ENCODE results near the gene HIGD1C. TPM values are rescaled to one million over a fixed set of nuclear protein-coding genes. Genes with fewer than 3 reads are reported as not detected.

The HIGD1C gene
- polyA plus RNA-seq, 3 donors = 0.43 TPM; not detected in 2

DNA sequence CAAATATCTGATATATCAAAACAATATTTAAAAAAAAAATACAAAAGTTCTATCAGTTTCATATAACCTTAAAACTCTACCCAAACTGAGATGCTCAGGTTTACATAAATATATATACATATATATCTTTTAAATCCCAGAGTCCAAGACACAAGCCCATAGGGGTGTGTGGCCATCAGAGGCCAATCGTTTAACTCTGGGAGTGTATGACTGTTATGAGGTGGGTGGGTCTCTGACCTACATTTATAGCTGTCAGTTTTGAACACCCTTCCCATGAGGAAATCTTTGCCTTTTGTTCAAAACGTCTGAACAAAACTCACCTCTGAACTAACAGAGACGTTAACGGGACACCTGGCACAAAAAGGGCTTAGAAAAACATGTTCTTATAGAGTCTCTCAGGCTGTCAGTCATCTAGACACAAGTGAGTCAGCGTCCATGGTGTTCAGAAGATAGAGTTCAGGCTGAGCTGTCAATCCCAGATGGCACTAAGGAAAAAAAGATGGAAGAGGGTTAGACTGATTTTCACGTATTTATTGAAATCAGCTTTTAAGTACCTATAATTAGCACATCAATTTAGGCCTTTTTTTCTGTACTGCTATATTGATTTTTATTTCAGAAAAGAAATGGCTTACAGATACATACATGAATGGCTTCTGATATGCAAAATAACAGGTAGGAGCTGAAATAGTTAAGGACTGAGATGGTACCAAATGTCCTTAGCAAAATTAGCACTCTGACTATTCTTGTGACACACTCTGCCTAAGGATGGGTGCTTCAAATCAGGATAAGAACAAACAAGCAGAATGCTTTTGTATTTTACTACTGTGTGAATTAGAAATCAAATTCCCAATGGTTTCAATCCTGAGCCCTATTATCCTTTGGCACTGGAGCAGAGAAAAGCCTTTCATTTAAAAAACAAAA, 29.2 kb downstream of the HIGD1C start:
- DNase-seq (ENCODE audit: low read depth in 3 of 3, low spot score in 2 of 3) = no peak

DNA sequence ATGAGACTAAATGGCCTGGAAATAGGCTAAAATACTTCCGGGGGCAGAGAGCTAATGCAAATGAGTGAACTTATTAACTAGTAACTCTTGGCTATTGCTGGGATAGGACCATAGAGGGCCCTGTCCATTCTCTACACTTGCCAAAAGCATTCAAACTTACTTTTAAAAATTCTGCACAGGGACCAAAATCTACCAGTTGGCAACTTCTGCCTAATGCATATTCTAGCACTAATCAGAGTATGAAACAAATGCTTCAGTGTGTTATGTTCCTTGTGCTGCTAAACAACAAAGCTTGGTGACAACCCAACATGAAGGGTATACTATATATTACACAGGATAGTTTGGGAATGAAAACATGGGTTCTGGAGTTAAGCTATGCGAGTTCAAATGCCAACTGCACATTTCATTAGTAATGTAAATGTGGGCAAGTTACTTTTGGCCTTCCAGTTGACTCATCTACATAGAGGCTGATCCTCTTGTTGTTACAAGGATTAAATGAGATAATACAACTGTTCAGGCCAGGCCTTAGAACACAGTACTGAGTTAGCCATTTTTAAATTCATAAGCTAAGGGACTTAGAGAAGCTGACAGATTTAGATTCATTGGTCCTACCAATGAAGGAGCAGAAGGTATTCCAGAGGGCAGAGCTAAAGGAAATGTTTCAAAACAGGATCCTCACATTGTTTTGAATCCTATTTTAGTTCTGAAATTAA, 32.4 kb downstream of the HIGD1C start:
- no peak for DNase-seq (ENCODE audit: low read depth in 3 of 3, low spot score in 2 of 3)

DNA sequence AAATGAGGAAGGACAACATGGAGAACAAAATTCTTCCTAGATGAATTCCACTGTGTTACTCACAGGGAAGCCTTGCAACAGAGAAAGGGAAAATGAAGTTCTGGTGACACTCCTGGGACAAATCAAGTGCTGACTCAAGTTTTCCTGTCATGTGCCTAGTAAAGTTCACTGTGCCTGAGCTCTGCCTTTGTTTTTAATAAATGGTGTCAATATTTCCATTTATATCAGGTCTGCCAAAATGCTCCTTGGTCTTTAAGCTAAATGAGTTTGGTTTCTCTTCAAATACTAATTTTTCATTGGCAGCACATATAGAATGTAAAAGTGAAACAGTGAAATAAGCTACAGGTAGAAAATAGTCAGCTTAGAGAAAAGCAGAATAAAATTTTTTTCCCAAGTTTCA, 33.0 kb downstream of the HIGD1C start:
- no peak for DNase-seq (ENCODE audit: low read depth in 3 of 3, low spot score in 2 of 3)

DNA sequence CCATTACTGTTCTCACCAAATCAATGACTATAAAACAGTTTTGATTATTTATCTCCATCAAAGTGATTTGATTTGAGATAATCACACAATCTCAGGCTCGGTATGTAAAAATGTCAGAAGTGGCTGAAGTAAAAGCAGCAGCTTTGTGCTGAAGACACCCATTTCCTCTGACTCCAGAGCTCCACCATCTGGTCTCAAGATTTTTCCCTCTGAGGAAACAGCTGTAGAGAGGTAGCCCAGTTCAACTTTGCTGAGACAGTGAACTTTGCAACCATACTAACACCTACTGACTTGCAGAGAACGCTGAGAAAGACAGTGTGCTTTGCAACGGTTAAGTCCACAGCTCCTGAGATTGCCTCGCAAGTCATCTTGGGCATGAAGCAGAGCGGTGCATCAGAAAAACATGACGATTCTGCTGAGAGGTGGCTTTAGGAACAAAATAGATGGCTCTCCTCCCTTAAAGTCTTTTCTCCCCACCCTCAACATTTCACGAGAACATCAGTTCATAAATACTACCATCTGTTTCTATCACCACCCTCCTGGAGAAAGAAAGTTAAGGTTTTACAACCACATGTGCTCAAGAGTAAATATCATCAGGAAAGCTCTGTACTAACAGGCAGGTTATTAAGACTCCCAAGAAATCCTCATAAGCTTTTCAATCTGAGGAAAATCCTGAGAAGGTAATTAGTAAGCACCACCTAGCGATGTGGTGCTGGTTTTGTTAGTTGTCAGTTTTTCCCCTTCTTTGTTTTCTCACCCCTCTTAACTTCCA, 34.8 kb downstream of the HIGD1C start:
- peak; percentile 20 to 37 (median 27) for DNase-seq (ENCODE audit: low read depth in 3 of 3, low spot score in 2 of 3)

DNA sequence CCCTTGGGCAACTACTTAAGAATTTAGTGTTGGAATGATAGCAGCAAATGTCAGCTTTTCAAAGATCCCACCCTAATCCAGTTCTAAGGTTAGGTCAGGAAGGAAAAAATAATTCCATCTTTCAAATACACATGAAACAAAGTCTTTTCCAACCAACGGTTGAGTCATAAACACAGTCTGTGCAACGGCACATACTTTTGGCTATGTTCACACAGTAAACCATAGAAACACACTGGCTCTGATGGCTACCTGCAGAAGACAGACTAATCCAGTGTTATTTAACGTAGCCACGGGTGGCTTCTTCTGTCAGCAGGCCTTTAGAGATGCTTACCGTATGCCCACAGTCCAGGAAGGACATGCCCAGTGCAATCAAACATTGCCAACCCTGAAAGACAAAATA, 35.7 kb downstream of the HIGD1C start:
- no peak for DNase-seq (ENCODE audit: low read depth in 3 of 3, low spot score in 2 of 3)

DNA sequence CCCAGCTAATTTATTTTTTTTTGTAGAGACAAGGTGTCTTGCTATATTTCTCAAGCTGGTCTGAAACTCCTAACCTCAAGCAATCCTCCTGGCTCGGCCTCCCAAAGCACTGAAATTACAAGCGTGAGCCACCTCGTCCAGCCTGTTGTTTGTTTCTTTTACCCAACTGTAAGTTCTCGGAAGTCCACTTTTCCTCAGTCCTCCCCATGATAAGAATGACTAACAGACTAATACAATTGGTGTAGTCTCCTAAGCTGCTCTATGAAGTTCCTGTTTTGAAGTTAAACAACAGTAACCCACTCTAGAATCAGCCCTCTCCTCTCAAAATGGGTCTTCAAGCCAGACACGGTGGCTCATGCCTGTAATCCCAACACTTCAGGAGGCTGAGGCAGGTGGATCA, 36.5 kb downstream of the HIGD1C start:
- DNase-seq (ENCODE audit: low read depth in 3 of 3, low spot score in 2 of 3) = no peak

DNA sequence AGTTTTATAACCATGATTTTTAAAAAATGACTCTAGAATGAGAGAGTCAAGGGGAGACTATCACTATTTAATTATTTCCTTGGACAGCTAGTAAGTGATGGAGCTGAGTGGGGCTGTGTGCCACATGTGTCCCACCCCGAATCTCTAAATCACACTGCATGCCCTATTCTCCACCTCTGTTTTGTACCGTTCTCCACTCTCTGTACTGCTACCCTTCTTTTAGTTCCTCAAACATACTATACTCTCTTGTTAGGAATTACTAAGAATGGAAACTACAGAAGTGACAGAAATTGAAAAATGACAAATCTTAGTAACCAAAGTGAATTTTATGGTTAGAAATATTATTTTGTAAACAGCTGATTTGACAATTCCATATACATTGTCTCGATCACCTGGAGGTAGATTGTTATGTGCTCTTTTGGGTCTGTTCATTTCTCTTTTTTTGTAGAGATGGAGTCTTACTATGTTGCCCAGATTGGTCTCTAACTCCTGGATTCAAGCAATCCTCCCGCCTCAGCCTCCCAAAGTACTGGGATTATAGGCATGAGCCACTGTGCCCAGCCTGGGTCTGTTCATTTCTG, 37.9 kb downstream of the HIGD1C start:
- no peak for DNase-seq (ENCODE audit: low read depth in 3 of 3, low spot score in 2 of 3)

DNA sequence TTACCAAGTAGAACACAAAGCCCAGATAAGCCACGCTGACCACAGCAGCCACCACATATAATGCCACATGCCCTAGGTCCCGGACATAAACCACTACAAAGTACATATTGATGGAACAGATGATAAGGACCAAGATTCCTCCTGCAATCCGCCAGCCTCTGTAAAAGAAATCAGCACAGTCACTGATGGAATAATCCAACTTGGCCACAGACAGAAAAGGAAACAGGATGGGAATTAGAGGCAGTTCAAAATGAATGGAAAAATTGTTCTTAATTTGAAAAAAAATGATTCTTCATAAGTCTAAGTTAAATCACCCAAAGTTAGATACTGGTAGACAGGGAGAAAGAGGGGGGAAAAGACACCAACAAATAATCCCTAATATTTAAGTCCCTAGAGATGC, 38.4 kb downstream of the HIGD1C start:
- DNase-seq (ENCODE audit: low read depth in 3 of 3, low spot score in 2 of 3) = no peak

DNA sequence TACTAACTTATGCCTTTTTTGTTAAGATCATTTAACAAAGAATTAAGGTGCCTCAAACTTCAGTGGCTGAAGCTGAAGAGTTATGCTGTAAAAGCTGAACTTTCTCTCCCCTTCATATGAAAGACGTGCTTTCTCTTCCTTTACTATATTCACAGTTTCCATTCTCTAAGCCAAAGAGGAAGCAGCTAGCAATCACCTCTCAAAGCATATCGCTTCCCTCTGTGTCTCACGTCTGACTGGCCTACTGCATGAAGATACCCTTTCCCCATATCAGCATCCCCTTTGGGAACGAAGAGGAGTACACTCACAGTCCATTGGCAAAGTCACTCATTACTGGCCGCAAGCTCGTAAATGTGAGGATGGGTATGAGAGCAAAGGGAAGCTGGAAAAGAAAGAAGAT, 38.9 kb downstream of the HIGD1C start:
- DNase-seq (ENCODE audit: low read depth in 3 of 3, low spot score in 2 of 3) = no peak

DNA sequence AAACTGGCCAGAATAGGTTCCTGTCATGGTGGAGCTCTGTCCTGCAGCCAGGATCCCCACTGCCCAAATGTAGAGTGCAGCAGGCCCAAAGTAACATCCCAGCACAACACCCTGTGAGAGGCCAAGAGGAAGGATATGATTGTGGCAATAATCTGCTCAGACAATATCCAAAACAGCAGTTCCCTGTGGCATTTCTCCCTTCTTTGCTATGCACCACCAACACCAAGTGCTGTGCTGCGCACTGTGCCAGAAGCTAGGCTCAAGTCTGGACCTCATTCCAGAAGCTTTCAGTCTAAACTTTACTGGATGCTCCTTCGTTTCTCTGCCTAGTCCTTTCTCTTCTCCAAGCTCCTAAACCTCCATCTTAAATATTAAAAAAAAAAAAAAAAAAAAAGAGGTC, 40.5 kb downstream of the HIGD1C start:
- no peak for DNase-seq (ENCODE audit: low read depth in 3 of 3, low spot score in 2 of 3)

DNA sequence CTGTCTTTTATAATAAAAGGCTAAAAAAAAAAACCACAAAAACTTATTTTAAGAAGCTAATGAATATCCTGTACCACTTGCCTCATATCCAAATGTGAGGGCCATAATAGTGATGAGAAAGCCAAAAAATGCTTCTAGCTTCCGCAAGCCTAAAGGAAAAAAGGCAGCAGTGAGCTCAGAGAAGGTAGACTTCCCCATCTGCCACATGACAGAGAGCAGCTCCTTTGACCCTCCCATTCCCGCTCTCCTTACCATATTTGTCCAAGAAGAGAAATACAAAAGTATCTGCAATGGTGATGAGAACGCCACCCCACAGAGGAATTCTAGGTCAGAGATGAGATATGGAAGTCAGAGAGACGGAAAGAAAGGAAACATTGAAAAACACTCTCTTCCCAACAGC, 46.7 kb downstream of the HIGD1C start:
- no peak for DNase-seq (ENCODE audit: low read depth in 3 of 3, low spot score in 2 of 3)

DNA sequence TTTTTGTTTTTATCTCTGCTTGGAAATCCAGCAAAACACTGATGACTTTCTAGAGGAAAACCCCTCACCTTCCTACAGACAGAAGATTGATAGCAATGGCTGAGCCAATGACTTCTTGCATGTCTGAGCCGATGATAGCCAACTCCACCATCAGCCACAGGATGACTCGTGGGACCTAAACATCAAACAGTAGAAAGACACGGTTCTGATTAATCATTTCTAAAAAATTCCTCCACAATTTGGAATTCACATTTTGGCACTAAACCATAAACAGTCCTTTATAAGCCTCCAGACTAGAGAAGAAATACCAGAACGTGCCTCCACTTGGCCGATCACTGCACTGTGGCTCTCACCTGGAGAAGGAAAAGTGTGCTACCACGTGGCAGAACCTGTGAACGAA, 47.9 kb downstream of the HIGD1C start:
- DNase-seq (ENCODE audit: low read depth in 3 of 3, low spot score in 2 of 3) = no peak

DNA sequence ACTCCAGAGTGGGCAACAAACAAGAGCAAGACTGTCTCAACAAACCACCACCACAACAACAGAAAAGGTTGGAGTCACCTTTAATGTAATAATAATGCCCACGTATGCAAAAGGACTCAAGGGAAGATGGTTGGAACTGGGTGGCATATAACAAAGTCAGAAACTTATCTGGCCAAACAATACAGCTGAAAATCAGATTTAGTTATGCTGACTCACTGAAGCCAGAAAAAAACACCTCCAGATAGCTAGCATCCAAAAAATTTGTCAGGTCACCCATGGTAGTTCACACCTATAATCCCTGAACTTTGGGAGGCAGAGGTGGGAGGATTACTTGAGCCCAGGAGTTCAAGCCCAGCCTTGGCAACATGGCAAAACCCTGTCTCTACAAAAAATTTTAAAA, 49.5 kb downstream of the HIGD1C start:
- no peak for DNase-seq (ENCODE audit: low read depth in 3 of 3, low spot score in 2 of 3)

DNA sequence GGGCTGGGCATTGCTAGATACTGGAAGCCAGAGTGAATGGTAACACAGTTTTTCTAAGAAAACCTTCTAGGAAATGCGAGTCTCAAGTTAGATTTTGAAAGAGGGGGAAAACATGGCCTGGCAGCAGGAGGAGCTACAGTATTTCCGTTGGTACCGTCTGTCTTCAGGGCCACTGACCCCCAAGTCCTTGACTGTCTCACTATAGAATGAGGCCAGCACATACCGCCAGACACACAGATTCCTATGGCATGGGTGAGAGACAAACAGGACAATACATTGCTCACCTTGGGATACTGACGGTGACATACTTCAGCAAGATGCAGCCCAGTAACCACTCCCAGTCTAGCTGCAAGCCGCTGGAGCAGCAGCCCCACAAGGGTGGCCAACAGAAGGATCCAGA, 52.2 kb downstream of the HIGD1C start:
- no peak for DNase-seq (ENCODE audit: low read depth in 3 of 3, low spot score in 2 of 3)

DNA sequence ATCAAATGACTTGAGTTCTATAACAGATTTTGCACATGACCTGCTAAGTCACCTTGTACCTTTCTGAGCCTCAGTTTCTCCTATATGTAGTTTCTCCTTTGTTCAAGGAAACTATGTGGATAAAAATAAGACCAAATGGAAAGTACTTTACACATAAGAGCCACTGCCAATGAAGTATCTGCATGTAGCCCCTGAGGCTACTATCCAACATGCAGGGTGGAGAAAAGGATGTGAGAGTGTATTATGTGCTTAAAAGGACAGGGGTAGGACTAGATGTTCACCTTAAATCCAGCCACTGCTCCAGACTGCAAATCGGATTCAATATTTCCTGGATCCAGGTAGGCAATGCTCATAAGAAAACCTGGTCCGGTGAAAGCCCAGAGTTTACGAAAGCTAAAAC, 52.7 kb downstream of the HIGD1C start:
- DNase-seq (ENCODE audit: low read depth in 3 of 3, low spot score in 2 of 3) = no peak

DNA sequence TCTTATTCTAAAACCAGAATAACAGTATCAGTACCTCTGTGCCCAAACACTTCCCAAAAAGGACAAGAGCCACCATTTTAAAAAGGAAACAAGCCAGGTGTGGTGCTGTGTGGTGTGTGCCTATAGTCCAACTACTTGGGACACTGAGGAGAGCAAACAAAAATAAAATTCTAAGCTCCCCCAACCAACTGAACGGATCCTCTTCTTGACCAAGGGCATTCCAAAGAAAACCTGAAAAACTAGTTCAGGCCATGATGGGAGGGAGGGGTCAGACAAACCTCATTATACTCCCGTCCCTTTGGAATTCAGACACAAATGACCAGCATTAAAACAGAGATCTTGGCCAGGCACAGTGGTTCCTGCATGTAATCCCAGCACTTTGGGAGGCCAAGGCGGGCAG, 53.3 kb downstream of the HIGD1C start:
- DNase-seq (ENCODE audit: low read depth in 3 of 3, low spot score in 2 of 3) = no peak

DNA sequence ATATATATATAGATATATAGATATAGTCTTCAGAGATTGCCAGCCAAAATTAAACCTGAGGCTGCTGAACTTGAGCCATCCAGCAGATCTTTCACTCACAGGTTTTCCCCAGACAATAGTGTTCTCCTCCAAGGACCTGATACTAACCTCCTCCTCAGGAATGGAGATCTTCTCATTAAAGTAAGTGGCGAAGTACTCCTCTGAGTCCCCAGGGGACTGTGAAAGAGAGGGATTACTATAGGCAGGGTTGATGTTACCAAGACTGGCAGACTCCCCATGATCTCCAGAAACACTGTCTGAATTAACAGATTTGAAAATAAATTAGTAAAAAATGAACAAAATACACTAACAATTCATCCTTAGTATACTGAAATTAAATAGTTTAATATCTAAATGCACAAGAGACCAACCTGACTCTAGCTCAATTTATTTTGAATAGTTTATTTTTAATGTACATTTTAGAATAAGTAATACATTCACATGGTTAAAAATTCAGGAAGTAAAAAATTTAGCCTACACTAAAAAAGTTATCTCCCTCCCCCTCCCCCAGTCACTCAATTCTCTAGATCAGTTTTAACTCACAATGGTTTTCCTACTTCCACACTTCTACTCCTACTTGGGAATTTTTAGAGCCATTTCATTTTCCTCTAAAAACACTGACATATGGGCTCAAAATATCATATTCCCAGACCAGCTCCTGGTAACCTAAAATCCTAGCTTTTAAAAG, 56.1 kb downstream of the HIGD1C start:
- DNase-seq (ENCODE audit: low read depth in 3 of 3, low spot score in 2 of 3) = no peak

DNA sequence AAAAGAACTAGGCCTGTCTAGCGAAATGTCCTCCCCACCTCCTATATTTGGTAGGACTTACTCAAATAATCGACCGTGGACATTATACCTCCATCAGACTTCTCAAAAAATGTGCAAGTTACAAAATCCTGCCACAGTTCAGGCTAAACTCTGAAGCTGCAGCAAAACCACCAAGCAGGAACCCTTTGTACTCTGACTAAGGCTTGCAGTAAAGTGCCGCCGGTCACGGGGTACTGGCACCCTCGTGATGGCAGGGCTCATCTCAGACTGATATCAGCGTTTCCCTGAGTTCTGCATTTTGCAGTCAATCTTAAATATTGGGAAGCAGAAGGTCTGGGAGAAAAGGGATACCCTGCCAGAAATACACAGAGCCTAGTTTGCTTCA, 56.7 kb downstream of the HIGD1C start:
- no peak for DNase-seq (ENCODE audit: low read depth in 3 of 3, low spot score in 2 of 3)

DNA sequence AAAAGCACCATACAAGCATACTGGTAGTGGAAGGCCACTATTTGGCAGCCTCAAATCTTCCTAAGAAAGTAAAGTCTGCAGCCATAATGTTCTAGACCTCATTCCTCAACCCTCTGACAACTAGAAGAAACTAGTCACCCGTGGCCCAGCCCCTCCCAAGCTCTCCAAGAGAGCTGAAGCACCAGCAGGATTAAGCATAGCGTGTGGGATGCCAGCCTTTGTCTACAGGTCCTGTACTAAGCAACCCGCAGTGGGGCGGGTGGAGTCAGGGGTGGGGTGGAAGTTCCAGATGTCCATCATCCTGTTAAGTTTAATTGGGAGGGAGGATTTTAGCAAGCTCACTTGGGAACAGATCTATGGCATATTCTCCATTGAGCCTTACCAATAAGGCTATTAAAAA, 59.6 kb downstream of the HIGD1C start:
- DNase-seq (ENCODE audit: low read depth in 3 of 3, low spot score in 2 of 3) = no peak

DNA sequence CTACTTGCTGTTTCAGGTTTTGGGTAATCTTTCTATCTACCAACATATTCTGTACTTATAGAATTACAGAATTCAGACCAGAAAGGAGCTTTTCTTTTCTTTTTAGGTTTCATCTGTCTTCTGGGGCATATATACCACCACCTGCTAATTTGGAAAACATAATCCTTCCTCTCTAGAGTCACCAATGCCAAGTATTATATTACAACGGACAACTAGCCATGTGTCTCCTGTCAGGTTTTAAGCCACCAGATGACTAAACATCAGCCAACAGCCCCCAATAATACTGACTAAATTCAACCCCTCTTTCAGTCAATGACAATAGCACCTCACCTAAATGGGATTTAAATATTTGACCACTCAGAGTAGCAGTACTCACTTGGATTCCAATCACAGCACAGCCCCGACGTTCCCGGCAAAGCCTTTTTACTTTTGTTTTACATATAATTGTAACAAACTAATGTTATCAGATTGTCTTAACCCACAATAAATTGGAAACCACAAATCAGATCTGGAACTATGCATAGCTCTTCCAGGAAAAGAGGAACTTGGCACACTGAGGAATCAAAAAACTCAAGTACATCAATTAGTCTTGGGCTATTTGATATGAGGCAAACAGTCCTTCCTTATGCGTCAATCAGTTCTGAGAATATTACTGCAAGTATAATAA, 60.4 kb downstream of the HIGD1C start:
- no peak for DNase-seq (ENCODE audit: low read depth in 3 of 3, low spot score in 2 of 3)
